PC-3 (cell line): ENCODE measurements around the gene RPS6KA2. TPM values are rescaled to one million over a fixed set of nuclear protein-coding genes. Genes with fewer than 3 reads are reported as not detected.

Experiments
- ATAC-seq: fragments of 200-7000 bp; cut with Tn5 transposase; 2 replicates; pipeline ENCODE4 v1.9.1; 2020; ENCODE audit warnings: mild to moderate bottlenecking, moderate library complexity
- BruUV-seq: library from RNA; stranded (reverse); fragments of 400-500 nt; replicated peaks from 2 replicates; lab custom pipeline; 2021; lab: Mats Ljungman, UMichigan
- CTCF ChIA-PET: fragments of 300-600 bp; sonication (Branson Sonifier 250); formaldehyde crosslinking; loops from one replicate; lab custom pipeline; 2022; ENCODE audit warnings: antibody characterized with exemption; lab: Charles Lee
- POLR2A ChIA-PET: fragments of 300-600 bp; sonication (Branson Sonifier 250); formaldehyde crosslinking; loops from one replicate; lab custom pipeline; 2022; ENCODE audit warnings: antibody characterized with exemption; ENCODE audit not compliant: unreplicated experiment; lab: Charles Lee
- DNase-seq: peaks from one replicate; pipeline ENCODE4 v3.0.0-alpha.2; 2015
- H2AFZ ChIP-seq: fragments of 300-600 bp; sonication (generic); 2 replicates; pipeline ENCODE4 v1.6.0; 2016; ENCODE audit warnings: antibody characterized with exemption, low read length
- H3F3A ChIP-seq: fragments of 300-600 bp; sonication (generic); one replicate; pipeline ENCODE4 v1.6.0; 2017; ENCODE audit warnings: antibody characterized with exemption, low read length, control low read depth, mild to moderate bottlenecking; ENCODE audit not compliant: unreplicated experiment
- H3K27ac ChIP-seq: fragments of 300-600 bp; sonication (generic); 2 replicates; pipeline ENCODE4 v1.5.1; 2016; ENCODE audit warnings: mild to moderate bottlenecking, low read length
- H3K27me3 ChIP-seq: fragments of 300-600 bp; sonication (generic); 2 replicates; pipeline ENCODE4 v1.6.1; 2016; ENCODE audit warnings: low read length, mixed read lengths
- H3K36me3 ChIP-seq: fragments of 300-600 bp; sonication (generic); 2 replicates; pipeline ENCODE4 v1.6.1; 2016; ENCODE audit warnings: low read depth, mixed run types, low read length, mixed read lengths
- H3K4me1 ChIP-seq: fragments of 300-600 bp; sonication (generic); 2 replicates; pipeline ENCODE4 v1.5.1; 2016; ENCODE audit warnings: low read length; ENCODE audit not compliant: insufficient read depth
- H3K4me2 ChIP-seq: fragments of 300-600 bp; sonication (generic); 2 replicates; pipeline ENCODE4 v1.6.0; 2016; ENCODE audit warnings: low read length
- H3K4me3 ChIP-seq: fragments of 300-600 bp; sonication (generic); 2 replicates; pipeline ENCODE4 v1.5.1; 2016; ENCODE audit warnings: mild to moderate bottlenecking, low read length, mixed read lengths
- H3K79me2 ChIP-seq: fragments of 300-600 bp; sonication (generic); 2 replicates; pipeline ENCODE4 v1.6.1; 2017; ENCODE audit warnings: low read length, mixed read lengths
- H3K9ac ChIP-seq: fragments of 300-600 bp; sonication (generic); 2 replicates; pipeline ENCODE4 v1.6.0; 2016; ENCODE audit warnings: mild to moderate bottlenecking, low read length
- H3K9me2 ChIP-seq: fragments of 300-600 bp; sonication (generic); replicated peaks from 2 replicates; pipeline ENCODE4 v1.6.1; 2016; ENCODE audit warnings: mixed run types, low read length, mixed read lengths
- H3K9me3 ChIP-seq: fragments of 300-600 bp; sonication (generic); 2 replicates; pipeline ENCODE4 v1.6.1; 2016; ENCODE audit warnings: low read length, mixed read lengths
- H4K20me1 ChIP-seq: fragments of 300-600 bp; sonication (generic); 2 replicates; pipeline ENCODE4 v1.6.1; 2016; ENCODE audit warnings: low read length, mixed read lengths
- CTCF ChIP-seq: fragments of 300-600 bp; sonication (generic); conservative IDR thresholded peaks from 2 replicates; pipeline ENCODE4 v1.5.1; 2017; ENCODE audit warnings: antibody characterized with exemption, low read depth, mild to moderate bottlenecking, low read length
- EZH2 ChIP-seq: fragments of 300-600 bp; sonication (generic); IDR thresholded peaks from one replicate; pipeline ENCODE4 v1.6.1; 2017; ENCODE audit warnings: antibody characterized with exemption, mild to moderate bottlenecking, low read length; ENCODE audit not compliant: unreplicated experiment
- EZH2phosphoT487 ChIP-seq: fragments of 300-600 bp; sonication (generic); IDR thresholded peaks from 2 replicates; pipeline ENCODE4 v1.6.1; 2018; ENCODE audit warnings: mild to moderate bottlenecking, antibody characterized with exemption, low read length, borderline replicate concordance
- intact Hi-C: fragments of 100-400 bp; cut with micrococcal nuclease; formaldehyde crosslinking; loops from 2 replicates; pipeline ENCODE4 v1.9.0; 2023
- total RNA-seq: library from RNA; depleted of rRNA; stranded (reverse); fragments of >200 nt; gene quantifications from 2 replicates; pipeline ENCODE4 v1.2.3, GENCODE V29; 2014

Gene RPS6KA2
- total RNA-seq, 1 experiment from 2014 or later: 5.1 TPM

GRCh38 chr6:166419286-166419685, 207.8 kb downstream of the RPS6KA2 start:
- Histone ChIP-seq H3K4me3 (no peak overlapping the region), H3K4me2 (no peak overlapping the region), H2AFZ (no peak overlapping the region), H3K4me1 (peaks cover 10% of the 10 kb centered on the region; the same call in 1 of the 2 replicates), H3F3A (no peaks in the 10 kb centered on the region), H3K9me2 (no peaks in the 10 kb centered on the region), H3K79me2 (no peaks in the 10 kb centered on the region), H3K9ac (no peak overlapping the region), H3K27me3 (no peaks in the 10 kb centered on the region), H3K27ac (no peak overlapping the region), H3K36me3 (no peaks in the 10 kb centered on the region), H4K20me1 (no peaks in the 10 kb centered on the region), H3K9me3 (no peaks in the 10 kb centered on the region)
- intact Hi-C loops: no loop called here
- ChIA-PET POLR2A (no interaction called here), CTCF (no interaction called here)
- ATAC-seq (no peak), DNase-seq (peak; percentile 36)
- TF ChIP-seq CTCF (no peak), EZH2phosphoT487 (no peak), EZH2 (no peak)
- no TSS peak for BruUV-seq

- H3K4me2 ChIP-seq: no peak overlapping the region
- no TSS peak for BruUV-seq
- no peaks in the 10 kb centered on the region for H3F3A ChIP-seq
- H3K9me3 ChIP-seq: no peaks in the 10 kb centered on the region
- ATAC-seq (no peak), DNase-seq (no peak)
- no peak overlapping the region for H3K4me3 ChIP-seq
- intact Hi-C loops: no loop called here
- H3K9me2 ChIP-seq: no peaks in the 10 kb centered on the region
- ChIA-PET POLR2A (no interaction called here), CTCF (no interaction called here)
- no peaks in the 10 kb centered on the region for H3K36me3 ChIP-seq
- H2AFZ ChIP-seq: no peak overlapping the region
- no peak overlapping the region for H3K9ac ChIP-seq
- H4K20me1 ChIP-seq: no peaks in the 10 kb centered on the region
- H3K27me3 ChIP-seq: no peaks in the 10 kb centered on the region
- H3K4me1 ChIP-seq: peaks cover 10% of the 10 kb centered on the region; the same call in 1 of the 2 replicates
- H3K79me2 ChIP-seq: no peaks in the 10 kb centered on the region
- TF ChIP-seq CTCF (no peak), EZH2 (no peak)
- no peak overlapping the region for H3K27ac ChIP-seq
Observed at GRCh38 chr6:166418691-166419143, 208.3 kb downstream of the RPS6KA2 start.

DNA sequence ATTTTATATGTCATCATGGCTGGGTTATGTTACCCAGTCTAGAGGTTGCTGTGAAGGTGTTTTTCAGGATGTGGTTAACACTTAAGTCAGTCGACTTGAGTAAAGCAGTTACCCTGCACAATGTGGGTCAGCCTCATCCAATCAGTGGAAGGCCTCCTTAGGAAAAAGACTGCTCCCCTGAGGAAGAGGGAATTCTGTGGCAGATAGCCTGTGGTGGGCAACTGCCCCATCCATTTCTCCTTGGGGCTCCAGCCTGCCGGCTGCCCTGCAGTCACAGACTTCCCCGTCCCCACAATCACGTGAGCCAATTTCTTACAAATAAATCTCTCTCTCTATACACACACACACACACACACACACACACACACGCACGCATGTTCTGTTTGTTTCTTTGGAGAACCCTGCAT, 209.8 kb downstream of the RPS6KA2 start:
- ChIA-PET POLR2A (no interaction called here), CTCF (no interaction called here)
- no peak for DNase-seq
- no peak for ATAC-seq
- no peak overlapping the region for H3K27ac ChIP-seq
- H3K9me3 ChIP-seq: no peaks in the 10 kb centered on the region
- H2AFZ ChIP-seq: no peak overlapping the region
- no peaks in the 10 kb centered on the region for H4K20me1 ChIP-seq
- H3K79me2 ChIP-seq: no peaks in the 10 kb centered on the region
- H3K27me3 ChIP-seq: no peaks in the 10 kb centered on the region
- no peaks in the 10 kb centered on the region for H3K36me3 ChIP-seq
- intact Hi-C loops: no loop called here
- H3K4me1 ChIP-seq: peaks cover 10% of the 10 kb centered on the region; the same call in 1 of the 2 replicates
- TF ChIP-seq CTCF (no peak), EZH2 (no peak), EZH2phosphoT487 (no peak)
- no peaks in the 10 kb centered on the region for H3F3A ChIP-seq
- H3K9me2 ChIP-seq: no peaks in the 10 kb centered on the region
- H3K9ac ChIP-seq: no peak overlapping the region
- no peak overlapping the region for H3K4me3 ChIP-seq
- H3K4me2 ChIP-seq: no peak overlapping the region
- BruUV-seq: no TSS peak
